Stimulated activated CD8-positive, alpha-beta memory T cell treated with anti-CD3 and anti-CD28 coated beads, Interleukin-4, amount 100 ng/mL, for 24 hours (primary cell): ENCODE results near the gene FAM151B.
A peak's percentile ranks its signal among the peaks of the same experiment; 100 is the strongest.
"Not testable (repeated sequence)": the region's sequence is repeated elsewhere in the genome, so short reads cannot be mapped to it uniquely, and the experiment has no call there.

Experiments
- DNase-seq: peaks from one replicate; pipeline ENCODE4 v3.0.0-alpha.2; 2020; ENCODE audit warnings: low read depth

Gene FAM151B, protein sequence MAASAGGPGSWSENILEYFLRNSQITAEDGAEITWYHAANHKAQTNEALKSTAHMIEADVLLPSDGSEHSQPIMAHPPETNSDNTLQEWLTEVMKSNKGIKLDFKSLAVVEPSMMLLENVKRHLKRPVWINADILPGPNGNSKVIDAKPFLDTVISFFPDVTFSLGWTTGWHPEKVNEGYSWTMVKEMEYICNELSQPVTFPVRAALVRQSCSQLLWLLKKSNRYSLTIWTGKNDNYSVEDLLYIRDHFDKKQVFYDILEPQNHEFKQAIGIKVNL

DNA sequence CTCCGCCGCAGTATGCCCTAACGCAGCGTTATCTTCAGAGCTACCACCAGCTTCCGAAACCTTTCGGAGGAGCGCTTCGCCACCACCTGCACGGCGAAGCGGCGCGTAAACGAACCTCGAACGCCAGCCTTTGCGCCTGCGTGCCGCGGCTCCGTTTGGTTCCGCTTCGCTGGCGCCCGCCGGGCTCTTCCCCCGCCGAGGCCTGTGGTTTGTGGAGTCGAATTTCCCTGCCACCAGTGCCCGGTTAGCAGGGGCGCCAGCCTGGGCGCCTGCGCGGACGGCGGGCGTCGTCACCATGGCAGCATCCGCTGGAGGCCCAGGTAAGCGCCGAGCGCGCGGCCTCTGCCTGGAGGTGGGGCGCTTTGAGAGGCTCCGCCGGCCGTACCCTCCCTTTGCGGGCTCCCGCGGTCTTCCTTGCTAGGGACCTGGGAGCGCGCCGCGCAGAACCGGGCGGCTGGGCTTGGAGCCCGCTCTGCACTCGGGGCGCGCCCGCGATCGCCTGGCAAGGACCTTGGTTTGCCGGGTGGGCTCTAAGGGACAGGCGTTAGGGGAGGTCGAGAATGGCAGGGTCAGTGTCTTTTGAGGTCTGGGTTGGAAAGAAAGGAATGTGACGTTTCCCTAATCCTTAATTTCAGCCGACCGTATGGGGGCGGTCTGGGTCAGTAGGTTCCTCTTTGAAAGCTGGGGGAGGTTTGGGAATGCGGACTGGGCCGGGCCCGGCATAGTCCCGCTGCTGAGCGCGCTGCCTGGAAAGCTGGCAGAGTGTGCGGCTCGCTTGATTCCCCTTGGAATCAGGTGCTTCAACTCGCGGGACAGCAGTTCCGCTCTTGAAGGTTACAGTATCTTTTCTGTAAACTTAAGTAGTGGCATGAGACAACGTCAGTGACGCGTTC, at the start of gene FAM151B:
FAM151B (plus strand) TSS at position 272 of the 893 bp plus-strand sequence; CDS start at position 296, 24 bp downstream.
- peak; percentile 51 for DNase-seq

DNA sequence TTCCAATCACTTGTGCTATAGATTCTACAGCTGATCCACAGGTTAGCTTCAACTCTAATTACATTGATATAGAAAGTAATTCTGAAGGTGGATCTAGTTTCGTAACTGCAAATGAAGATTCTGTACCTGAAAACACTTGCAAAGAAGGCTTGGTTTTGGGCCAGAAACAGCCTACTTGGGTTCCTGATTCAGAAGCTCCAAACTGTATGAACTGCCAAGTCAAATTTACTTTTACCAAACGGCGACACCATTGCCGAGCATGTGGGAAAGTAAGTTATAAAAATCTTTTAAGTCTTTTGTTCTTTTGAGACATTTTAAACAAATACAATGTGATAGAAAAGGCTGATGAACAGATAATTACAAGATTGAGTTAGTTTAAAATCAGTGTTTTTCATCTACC, 49.2 kb upstream of the FAM151B start:
- DNase-seq = no peak

DNA sequence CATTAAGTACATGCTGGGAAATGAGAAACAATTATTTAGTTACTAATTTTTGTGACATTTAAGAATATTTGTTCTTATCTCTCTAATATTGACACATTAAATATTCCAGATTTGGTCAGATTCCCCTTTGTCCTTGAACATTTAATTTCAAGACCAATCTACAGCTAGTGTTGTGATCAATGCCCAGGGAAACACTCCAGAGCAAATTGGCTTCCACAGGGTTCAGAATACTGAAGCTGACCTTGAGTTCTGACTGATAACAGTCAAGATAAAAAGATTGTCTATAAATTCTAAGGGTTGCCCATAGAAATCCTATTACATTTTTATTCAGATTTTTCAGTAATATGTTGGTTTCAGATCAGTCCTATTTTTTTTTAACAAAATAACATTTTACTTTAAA, 48.7 kb upstream of the FAM151B start:
- no peak for DNase-seq

DNA sequence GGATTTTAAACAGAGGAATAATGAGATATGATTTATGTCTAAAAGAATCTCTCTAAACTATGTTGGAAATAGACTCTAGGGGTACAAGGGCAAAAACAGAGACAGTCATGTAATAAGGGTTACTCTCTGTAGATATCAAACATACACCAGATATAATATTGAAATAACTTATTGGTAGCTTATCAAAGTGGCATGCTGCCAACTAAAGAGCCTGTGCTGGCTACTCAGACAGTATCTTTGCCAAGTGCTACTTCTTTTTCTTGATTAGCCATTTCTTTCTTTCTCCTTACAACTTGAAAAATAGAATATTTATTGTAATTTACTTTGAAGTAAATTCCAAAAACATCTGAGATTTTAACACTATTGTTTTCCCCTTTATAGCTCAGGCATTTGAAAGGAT, 45.2 kb upstream of the FAM151B start:
- no peak for DNase-seq

DNA sequence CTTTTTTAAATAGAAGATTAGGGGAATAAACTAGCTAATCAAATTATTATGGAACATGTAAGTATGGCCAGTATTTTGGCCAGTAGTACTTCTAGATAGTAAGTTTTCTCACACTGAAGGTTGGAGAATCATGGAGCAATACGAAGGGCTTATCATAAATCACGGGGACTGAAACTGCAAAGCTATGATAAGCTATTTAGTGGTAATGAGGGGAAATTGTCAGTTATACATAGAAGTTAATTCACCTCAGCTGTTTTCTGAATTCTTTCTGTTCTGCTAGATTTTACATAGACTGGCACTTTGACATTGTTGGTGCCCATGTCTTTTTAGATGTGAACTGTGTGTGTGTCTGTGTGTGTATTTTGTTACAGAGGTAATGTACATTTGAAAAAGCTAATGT, 34.5 kb upstream of the FAM151B start:
- no peak for DNase-seq

DNA sequence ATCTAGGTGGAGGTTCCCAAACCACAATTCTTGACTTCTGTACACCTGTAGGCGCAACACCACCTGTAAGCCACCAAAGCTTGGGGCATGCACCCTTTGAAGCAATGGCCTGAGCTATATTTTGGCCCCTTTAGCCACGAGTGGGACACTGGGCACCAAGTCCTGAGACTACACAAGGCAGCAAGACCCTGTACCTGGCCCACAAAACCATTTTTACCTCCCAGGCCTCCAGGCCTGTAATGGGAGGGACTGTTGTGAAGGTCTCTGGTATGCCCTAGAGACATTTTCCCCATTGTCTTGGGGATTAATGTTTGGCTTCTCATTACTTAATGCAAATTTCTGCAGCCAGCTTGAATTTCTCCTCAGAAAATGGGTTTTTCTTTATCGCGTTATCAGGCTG, 24.6 kb upstream of the FAM151B start:
- DNase-seq = no peak

DNA sequence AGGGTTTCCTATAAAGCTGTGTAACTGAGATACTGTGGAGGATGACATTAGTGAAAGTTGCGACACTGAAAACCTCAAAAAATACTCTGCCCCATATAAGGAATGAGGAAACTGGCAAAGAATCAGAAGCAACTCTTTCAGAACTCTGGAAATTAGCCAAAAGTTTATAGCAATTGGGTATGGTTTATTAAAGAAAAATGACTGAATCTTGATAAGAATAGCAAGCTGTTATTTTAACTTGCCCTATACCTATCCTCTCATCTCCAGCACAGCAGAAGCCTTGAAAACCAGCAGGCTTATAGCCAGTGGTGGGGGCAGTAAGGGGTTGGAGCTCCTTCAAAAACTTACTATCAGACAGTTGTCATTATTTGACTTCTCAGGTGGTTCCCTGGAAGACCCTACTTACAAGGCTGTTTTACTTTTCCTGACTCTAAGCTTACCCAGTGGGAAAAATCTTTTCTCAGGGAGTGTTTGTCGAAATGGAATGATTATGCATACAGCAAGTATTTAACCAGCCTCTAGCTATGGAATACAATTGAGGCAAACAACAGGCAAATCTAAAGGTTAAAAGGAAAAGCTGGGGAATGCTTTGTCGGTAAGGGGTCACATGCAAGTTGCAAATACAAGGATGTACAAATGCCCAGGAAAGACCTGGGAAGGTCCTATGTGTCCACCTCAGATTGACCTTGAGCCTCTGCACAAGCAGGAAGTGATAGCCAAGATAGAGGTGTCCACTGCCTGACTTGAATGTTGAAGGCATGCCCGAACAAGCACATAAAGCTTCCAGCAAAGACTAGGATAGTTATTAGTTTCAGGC, 21.0 kb upstream of the FAM151B start:
- no peak for DNase-seq

DNA sequence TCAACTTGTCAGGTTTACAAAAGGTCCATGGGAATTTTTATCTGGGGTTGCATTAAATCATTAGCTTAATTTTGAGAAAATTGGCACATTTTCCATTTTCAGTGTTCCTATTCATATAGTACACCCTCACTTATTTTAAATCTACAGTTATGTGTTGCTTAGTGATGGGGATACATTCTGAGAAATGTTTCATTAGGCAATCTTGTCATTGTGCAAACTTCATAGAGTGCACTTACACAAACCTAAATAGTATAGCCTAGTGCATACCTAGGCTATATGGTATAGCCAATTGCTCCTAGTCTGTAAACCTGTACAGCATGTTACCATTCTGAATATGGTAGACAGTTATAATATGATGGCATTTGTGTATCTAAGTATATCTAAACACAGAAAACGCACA, 19.8 kb upstream of the FAM151B start:
- no peak for DNase-seq

DNA sequence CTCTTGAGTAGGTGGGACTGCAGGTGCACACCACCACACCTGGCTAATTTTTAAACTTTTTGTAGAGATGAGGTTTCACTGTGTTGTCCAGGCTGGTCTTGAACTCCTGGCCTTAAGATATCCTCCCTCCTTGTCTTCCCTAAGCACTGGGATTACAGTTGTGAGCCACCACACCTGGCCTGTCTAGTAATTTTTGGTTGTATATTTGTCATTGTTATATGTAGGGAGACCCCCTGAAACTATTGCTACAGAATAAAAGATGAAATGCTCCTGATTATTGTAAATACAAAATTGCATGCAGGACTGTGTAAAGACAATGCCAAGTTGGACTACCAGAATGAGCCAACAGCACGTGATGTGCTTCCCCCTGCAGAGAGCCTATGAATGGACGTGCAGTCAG, 17.3 kb upstream of the FAM151B start:
- DNase-seq = not testable (repeated sequence)

DNA sequence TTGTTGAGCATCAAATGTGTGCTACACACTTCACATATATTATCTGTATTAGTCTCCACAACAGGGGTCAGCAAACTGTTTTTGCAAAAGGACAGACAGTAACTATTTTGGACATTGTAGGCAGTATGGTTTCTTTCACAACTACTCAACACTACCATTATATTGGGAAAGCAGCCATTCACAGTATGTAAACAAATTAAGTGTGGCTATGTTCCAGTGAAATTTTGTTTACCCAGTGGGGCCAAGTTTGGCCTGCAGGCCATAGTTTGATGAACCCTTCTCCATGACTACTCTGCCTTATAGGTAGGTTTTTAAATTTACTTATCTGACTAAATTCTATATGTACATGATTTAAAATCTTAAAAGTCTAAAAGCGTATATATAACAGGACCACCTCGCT, 13.0 kb upstream of the FAM151B start:
- no peak for DNase-seq

DNA sequence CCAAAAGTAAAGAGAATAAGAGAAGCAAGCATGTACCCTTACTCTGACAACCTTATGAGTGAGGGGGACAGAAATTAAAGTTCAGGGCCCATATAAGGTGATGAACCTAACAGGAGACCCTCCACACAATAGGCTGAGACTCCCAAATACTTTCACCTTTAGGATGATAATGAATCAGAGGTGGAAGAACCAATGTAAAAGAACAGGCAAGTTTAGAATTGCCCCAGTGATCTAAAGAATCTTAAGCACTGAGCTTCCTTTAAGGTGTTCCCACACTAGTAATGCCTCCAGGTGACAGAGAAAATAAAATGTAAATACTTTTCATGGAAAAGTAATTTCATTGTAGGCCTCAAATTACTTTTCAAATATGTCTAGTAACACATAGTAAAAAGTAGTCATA, 8.2 kb upstream of the FAM151B start:
- DNase-seq = no peak

DNA sequence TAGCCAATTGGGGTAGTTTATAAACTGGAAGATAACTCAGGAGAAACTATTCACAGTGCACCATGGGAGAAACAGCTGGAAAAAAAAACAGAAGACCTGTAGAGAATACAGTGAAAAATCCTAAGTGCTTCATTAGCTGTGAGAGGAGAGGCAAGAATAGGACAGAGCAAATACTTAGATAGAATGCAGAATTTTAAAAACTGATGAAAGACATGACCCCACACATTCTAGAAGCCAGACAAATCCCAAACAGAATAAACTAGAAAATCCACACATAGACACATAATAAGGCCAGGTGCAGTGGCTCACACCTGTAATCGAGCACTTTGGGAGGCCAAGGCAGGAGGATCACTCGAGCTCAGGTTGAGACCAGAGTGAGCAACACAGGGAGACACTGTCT, 7.5 kb upstream of the FAM151B start:
- no peak for DNase-seq

DNA sequence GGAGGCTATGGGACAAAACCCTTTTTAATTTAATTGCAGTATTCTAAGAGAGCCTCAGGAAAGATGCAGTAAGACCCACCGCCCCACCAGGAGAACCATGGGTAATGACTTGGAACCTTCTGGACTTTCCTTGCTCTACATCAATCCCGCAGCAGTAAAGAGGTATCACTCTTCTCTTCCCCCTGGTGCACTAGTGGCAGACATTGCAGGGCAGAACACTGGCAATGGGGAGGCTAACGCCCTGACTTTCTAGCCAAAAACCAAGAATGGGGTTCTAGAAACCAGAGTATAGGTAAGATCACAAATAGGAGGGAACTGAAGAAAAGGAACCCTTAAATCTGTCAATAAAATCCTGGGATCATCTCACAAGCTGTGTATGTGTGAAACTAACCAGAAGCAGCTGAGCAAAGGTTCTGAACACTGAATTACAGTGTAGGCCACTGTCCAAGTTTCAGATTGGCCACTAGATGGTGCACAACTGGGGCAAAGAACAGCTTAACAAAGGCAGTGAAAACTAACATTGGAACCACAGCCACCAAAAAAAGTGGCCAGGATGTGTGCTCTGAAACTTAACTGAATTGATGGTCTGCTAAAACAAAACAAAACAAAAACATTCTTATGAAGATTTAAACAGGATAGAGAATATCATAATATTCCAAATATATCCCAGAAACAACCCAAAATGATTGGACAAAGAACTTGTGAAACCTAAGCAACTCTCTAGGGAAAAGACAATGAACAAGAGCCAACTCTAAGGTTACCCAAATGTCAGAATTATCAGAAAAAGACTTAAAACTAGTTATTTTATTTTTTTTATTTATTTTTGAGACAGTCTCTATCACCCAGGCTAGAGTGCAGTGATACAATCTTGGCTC, 6.6 kb upstream of the FAM151B start:
- no peak for DNase-seq

DNA sequence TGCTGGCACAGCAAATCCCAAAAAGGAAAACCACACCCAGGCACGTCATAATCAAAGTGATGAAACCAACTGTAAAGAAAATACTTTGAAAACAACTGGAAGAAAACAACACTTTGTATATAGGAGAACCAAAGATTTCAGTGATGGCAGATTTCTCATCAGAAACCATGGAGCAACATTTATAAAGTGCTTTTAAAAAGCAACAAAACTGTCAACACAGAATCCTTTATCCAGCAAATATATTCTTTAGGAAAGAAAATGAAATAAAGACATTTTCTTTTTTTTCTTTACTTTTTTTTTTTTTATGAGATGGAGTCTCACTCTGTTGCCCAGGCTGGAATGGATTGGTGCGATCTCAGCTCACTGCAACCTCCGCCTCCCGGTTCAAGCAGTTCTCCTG, 5.3 kb upstream of the FAM151B start:
- no peak for DNase-seq

DNA sequence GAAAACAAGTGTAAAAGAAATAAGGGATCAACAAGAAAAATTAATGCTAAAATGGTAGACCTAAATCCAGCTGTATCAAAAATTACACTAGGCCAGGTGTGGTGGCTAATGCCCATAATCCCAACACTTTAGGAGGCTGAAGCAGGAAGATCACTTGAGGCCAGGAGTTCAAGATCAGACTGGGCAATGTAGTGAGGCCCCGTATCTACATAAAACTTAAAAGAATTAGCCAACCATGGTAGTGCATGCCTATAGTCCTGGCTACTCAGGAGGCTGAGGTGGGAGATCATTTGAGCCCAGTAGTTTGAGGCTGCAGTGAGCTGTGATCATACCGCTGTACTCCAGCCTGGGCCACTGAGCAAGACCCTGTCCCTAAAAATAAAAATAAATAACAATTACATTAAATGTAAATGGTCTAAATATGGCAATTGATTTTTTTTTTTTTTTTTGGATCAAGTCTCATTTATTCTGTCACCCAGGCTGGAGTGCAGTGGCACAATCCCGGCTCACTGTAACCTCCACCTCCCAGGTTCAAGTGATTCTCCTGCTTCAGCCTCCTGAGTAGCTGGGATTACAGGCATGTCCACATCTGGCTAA, 4.2 kb upstream of the FAM151B start:
- DNase-seq = no peak

DNA sequence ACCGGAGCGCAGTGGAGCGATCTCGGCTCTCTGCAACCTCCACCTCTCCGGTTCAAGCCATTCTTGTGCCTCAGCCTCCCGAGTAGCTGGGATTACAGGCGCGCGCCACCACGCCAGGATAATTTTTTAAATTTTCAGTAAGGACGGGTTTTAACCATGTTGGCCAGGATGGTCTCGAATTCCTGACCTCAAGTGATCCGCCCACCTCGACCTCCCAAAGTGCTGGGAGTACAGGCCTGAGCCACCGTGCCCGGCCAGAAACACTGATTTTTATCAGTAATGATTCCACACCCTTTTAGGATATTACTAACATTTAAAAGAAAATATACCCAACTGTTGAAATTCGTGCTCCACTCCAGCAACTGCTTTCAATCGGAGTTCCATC, 464 bp upstream of the FAM151B start:
- no peak for DNase-seq

DNA sequence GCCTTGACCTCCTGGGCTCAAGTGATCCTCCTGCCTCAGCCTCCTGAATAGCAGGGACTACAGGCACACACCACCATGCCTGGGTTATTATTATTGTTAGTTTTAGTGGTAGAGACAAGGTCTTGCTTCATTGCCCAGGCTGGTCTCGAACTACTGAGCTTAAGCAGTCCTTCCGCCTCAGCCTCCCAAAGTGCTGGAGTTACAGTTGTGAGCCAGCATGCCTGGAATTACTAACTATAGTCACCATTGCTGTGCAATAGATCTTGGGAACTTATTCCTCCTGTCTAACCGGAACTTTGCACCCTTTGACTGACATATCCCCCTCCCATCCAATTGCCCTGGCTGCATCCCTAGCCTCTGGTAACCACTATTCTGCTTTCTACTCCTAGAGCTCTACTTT, 3.4 kb downstream of the FAM151B start:
- DNase-seq = no peak

DNA sequence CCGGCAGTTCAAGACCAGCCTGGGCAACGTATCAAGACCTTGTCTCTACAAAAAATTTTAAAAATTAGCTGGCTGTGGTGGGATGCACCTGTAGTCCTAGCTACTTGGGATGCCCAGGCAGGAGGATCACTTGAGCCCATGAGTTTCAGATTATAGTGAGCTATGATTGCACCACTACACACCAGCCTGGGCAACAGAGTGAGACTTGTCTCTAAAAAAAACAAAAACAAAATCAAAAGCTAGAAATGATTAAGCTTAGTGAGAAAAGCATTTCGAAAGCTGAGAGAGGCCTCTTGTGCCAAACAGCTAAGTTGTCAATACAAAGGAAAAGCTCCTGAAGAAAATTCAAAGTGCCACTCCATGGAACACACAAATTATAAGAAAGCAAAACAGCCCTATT, 4.8 kb downstream of the FAM151B start:
- DNase-seq = no peak

DNA sequence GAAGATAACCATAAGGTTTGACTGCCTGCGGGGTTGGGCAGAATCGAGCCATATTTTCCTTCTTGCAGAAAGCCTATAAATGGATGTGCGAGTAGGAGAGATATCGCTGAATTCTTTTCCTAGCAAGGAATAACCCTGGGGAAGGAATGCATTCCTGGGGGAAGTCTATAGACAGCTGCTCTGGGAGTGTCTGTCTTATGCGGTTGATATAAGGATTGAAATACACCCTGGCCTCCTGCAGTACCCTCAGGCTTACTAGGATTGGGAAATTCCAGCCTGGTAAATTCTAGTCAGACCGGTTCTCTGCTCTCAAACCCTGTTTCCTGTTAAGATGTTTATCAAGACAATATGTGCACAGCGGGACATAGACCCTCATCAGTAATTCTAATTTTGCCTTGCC, 5.5 kb downstream of the FAM151B start:
- DNase-seq = not testable (repeated sequence)

DNA sequence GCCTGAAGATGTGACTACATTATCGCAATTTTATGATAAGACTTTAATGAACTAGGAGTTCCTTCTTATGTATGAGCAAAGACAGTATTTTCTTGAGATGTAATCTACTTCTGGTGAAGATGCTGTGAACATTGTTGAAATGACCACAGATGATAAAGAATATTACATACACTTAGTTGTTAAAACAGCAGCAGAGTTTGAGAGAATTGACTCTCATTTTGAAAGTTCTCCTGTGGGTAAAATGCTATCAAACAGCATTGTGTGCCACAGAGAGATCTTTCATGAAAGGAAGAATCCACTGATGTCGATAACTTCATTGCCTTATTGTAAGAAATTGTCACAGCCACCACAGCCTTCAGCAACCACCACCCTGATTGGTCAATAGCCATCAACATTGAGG, 8.0 kb downstream of the FAM151B start:
- DNase-seq = no peak

DNA sequence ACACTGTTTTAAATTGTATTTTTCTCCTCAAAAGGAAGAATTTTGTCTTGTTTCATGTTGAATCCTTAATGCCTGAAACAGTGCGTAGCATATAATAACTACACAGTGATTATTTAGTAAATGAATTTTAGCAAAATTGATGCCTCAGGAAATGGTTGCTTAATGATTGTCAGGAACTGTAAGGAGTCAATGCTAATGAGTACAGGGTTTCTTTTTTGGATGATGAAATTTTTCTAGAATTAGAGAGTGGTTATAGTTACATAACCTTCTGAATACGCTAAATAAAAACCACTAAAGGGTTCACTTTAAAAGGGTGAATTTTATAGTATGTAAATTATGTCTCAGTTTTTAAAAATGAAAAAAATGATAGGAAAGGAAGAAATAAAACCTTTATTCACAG, 14.9 kb downstream of the FAM151B start:
- DNase-seq = no peak
